H54 (cell line): ENCODE measurements around the gene STARD10.

ENCODE experiments used
- DNase-seq: peaks from one replicate; pipeline ENCODE4 v3.0.0; 2011; ENCODE audit warnings: low spot score, mixed read lengths; ENCODE audit not compliant: insufficient read length
- FAIRE-seq: peaks from 3 replicates; lab custom pipeline; 2011; peaks lifted over from hg19 to GRCh38; lab: Jason Lieb, UNC
- POLR2A ChIP-seq: IDR thresholded peaks from 2 replicates; pipeline ENCODE4 v1.6.1; 2011; ENCODE audit warnings: low read depth, mild to moderate bottlenecking, low read length

The STARD10 gene

GRCh38 chr11:72786305-72787215 is 7.3 kb downstream of the STARD10 start:
- no peak for TF ChIP-seq POLR2A
- FAIRE-seq (no peak), DNase-seq (no peak)

GRCh38 chr11:72784662-72785061 is 9.2 kb downstream of the STARD10 start:
- no peak for TF ChIP-seq POLR2A

GRCh38 chr11:72783144-72783905 is 10.5 kb downstream of the STARD10 start:
- no peak for FAIRE-seq
- no peak for TF ChIP-seq POLR2A
- DNase-seq = no peak

More at GRCh38 chr11:72784662-72785061, 9.2 kb downstream of the STARD10 start:
- DNase-seq (no peak), FAIRE-seq (no peak)

- FAIRE-seq (no peak), DNase-seq (no peak)
- TF ChIP-seq POLR2A = no peak
These were observed 11.5 kb downstream of the STARD10 start for GRCh38 chr11:72782081-72782920.

GRCh38 chr11:72781313-72782080 is 12.3 kb downstream of the STARD10 start:
- FAIRE-seq (no peak), DNase-seq (peak; percentile 64)
- TF ChIP-seq POLR2A = no peak

- no peak for DNase-seq
- no peak for TF ChIP-seq POLR2A
- no peak for FAIRE-seq
These were observed 12.9 kb downstream of the STARD10 start for GRCh38 chr11:72781063-72781312.

- FAIRE-seq = no peak
- TF ChIP-seq POLR2A = no peak
- DNase-seq = no peak
These were observed 13.4 kb downstream of the STARD10 start for GRCh38 chr11:72780296-72781062.

GRCh38 chr11:72779495-72780128 is 14.2 kb downstream of the STARD10 start:
- TF ChIP-seq POLR2A = no peak
- no peak for FAIRE-seq
- no peak for DNase-seq

GRCh38 chr11:72778535-72779494 is 15.0 kb downstream of the STARD10 start:
- no peak for DNase-seq
- no peak for TF ChIP-seq POLR2A
- FAIRE-seq = no peak

- DNase-seq (no peak), FAIRE-seq (no peak)
- no peak for TF ChIP-seq POLR2A
These were observed 16.0 kb downstream of the STARD10 start for GRCh38 chr11:72777755-72778278.
